ENCODE results near the gene CACNA1D. TPM values are rescaled to one million over a fixed set of nuclear protein-coding genes. Genes with fewer than 3 reads are reported as not detected.

The CACNA1D gene
- total and polyA plus RNA-seq, 9 of the 15 experiments (the other 6 are each of a cell fraction or from before 2014, with no cell fraction given) = 0.29 TPM; not detected in 8

GRCh38 chr3:53804697-53805462 lies 310.5 kb downstream of the CACNA1D start:
- no peaks in the 10 kb centered on the region for H3K9me1 ChIP-seq (ENCODE audit: control insufficient read depth, insufficient read depth, low read length)
- H3K9ac ChIP-seq (ENCODE audit: insufficient read depth in 1 of 2, low read depth in 2 of 2, low read length in 2 of 2) = no peak overlapping the region
- ChIA-PET POLR2A (interaction anchor here (0.6 kb wide), 1 partner anchor 171 kb away, joined by 3 read pairs; no protein-coding TSS in a partner anchor), CTCF (ENCODE audit: low intra/inter-chr PET ratio) (no interaction called here)
- DNase-seq (ENCODE audit: extremely low read depth in 1 of 4, low spot score in 3 of 4) (no peak), FAIRE-seq (no peak), ATAC-seq (no peak)
- 3% methylated on average over 10 of the region's 14 CpGs for WGBS (ENCODE audit: insufficient coverage, low coverage, missing lambda C conversion rate)
- H4K20me1 ChIP-seq (replicated peaks; ENCODE audit: control insufficient read depth, insufficient read depth, low read length) = no peaks in the 10 kb centered on the region; the same call in 1 of the 2 replicates
- no peak overlapping the region for H3K27ac ChIP-seq (ENCODE audit: extremely low read depth, low read depth, low read length)
- no peak overlapping the region for H3K4me3 ChIP-seq
- no peak overlapping the region for H3K4me2 ChIP-seq (ENCODE audit: insufficient read depth, low read length)
- in situ Hi-C loops (cut with MboI) (no loop called here), intact Hi-C loops (cut with micrococcal nuclease) (no loop called here)
- H2AFZ ChIP-seq (ENCODE audit: low read depth, low read length) = no peak overlapping the region
- peaks cover 11 to 82% of the 10 kb centered on the region in 2 experiments; a peak in 4 of 5 replicates for H3K27me3 ChIP-seq (ENCODE audit: control insufficient read depth in 2 of 2, insufficient read depth in 2 of 2, low read length in 2 of 2)
- no TSS peak for BruUV-seq (replicated peaks)
- H3K9me3 ChIP-seq (replicated peaks; ENCODE audit: control insufficient read depth, insufficient read depth, low read depth, low read length) = no peaks in the 10 kb centered on the region
- H3K36me3 ChIP-seq (ENCODE audit: control insufficient read depth, insufficient read depth, low read length) = no peaks in the 10 kb centered on the region
- H3K4me1 ChIP-seq (replicated peaks in 1 of 2; ENCODE audit: control insufficient read depth in 2 of 2, insufficient read depth in 2 of 2, low read length in 2 of 2) = no peaks in the 10 kb centered on the region
- H3K79me2 ChIP-seq (ENCODE audit: control insufficient read depth, insufficient read depth, low read length) = no peaks in the 10 kb centered on the region
- TF ChIP-seq ZNF3 (CRISPR knock-in tag; IDR thresholded peaks at IDR 0.05) (no peak), ZNF239 (CRISPR knock-in tag; IDR thresholded peaks at IDR 0.05) (no peak), RREB1 (CRISPR knock-in tag; IDR thresholded peaks at IDR 0.05) (no peak), NR2F6 (CRISPR knock-in tag; IDR thresholded peaks at IDR 0.05) (no peak), TAF7 (tag; IDR thresholded peaks at IDR 0.05) (no peak), DACH1 (IDR thresholded peaks at IDR 0.05; ENCODE audit: partially characterized antibody) (no peak), KLF6 (CRISPR knock-in tag; IDR thresholded peaks at IDR 0.05; ENCODE audit: borderline replicate concordance) (no peak), ZBTB43 (CRISPR knock-in tag; IDR thresholded peaks at IDR 0.05) (no peak), STAT6 (CRISPR knock-in tag; IDR thresholded peaks at IDR 0.05) (no peak), ZNF41 (CRISPR knock-in tag; conservative IDR thresholded peaks at IDR 0.05) (no peak), BACH1 (tag; IDR thresholded peaks at IDR 0.05) (no peak)

Data from K562 (cell line).